Measurements from ENCODE around the gene EGR2. TPM values are rescaled to one million over a fixed set of nuclear protein-coding genes. Genes with fewer than 3 reads are reported as not detected.

Gene EGR2
- 1 to 10 TPM in 2 of 4 donors, under 1 TPM in 2; 0.45 to 5.4 (median 0.88) TPM for polyA plus RNA-seq
- long read RNA-seq, donor 1, partial matches to known transcripts: 0 of 4 reads
- long read RNA-seq, donor 1, other reads (novel, unspliced or antisense): 0 of 4 reads
- long read RNA-seq, donor 2: 0 reads
- long read RNA-seq, donor 3: 0 reads
- long read RNA-seq, donor 4, partial matches to known transcripts: 0 of 1 reads
- long read RNA-seq, donor 4, other reads (novel, unspliced or antisense): 0 of 1 reads
- long read RNA-seq, donor 5, partial matches to known transcripts: 0 of 1 reads
- long read RNA-seq, donor 5, other reads (novel, unspliced or antisense): 0 of 1 reads
- long read RNA-seq, donor 6, partial matches to known transcripts: 0 of 1 reads
- long read RNA-seq, donor 6, other reads (novel, unspliced or antisense): 0 of 1 reads
- long read RNA-seq, donor 7: 0 reads
- long read RNA-seq, donor 8: 0 reads
- long read RNA-seq, donor 9: 0 reads
- long read RNA-seq, donor 10, partial matches to known transcripts: 0 of 2 reads
- long read RNA-seq, donor 10, other reads (novel, unspliced or antisense): 0 of 2 reads

DNA sequence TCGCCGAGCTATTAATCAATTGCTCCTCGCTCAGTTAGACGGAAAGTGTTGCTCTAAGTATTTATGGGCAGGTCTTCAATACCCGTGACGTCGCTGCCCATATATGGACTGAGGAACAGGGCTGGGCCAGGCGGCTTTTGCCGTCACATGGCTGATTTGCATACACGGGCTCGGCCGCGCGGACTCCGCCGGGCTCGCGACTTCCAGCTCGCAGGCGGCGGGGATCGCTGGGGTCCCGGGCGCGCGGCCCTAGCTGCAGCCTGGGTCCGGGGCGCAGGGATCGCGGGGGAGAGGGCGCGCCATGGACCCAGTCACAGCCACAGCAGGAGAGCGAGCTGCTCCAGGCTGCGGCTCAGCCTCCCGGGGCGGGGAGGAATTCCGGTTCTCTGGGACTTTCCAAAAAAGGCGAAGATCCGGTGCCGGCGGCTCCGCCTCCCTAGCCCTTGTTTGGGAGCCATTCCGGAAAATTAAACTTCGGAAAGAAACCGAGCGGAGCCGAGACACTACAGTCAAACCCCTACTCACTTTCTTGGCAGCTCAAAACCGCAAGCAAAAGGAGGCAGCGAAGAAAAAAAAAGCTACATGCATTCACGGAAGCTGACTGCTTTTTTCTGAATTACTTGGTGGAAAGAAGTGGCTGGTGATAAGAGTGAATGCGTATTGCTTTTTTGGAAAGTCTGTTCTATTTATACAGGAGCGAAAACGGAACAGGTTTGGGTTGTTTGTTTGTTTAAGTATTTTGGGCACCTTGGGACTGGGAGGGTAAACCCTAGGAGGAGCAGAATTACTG lies at the start of gene EGR2:
TSS of gene EGR2 (minus strand) at position 36 of the 790 bp plus-strand sequence. CDS start 337 bp downstream, outside the sequence.
- Histone ChIP-seq H3K27me3 (ENCODE audit: control insufficient read depth in 3 of 3, insufficient read depth in 3 of 3, low read length in 3 of 3) (peaks cover 0 to 71% (median 8%) of the 10 kb centered on the region in 3 donors), H3K4me1 (ENCODE audit: control insufficient read depth in 3 of 3, insufficient read depth in 2 of 3, low read depth in 1 of 3, low read length in 2 of 3) (peaks cover 8 to 26% (median 13%) of the 10 kb centered on the region in 3 donors), H3K36me3 (ENCODE audit: control insufficient read depth in 3 of 3, insufficient read depth in 2 of 3, low read depth in 1 of 3, low read length in 3 of 3) (peaks cover 0 to 3% (median 0%) of the 10 kb centered on the region in 3 donors), H3K4me3 (ENCODE audit: low read depth in 1 of 3, low read length in 3 of 3) (peak within 1 kb of the TSS; percentile 68 to 79 (median 75)), H3K27ac (ENCODE audit: low read depth in 1 of 3, low read length in 2 of 3) (peak within 1 kb of the TSS; percentile 81 to 90 (median 85)), H3K9me3 (ENCODE audit: control insufficient read depth in 2 of 2, insufficient read depth in 1 of 2, low read depth in 1 of 2, low read length in 1 of 2) (no peaks in the 10 kb centered on the region)
- DNase-seq (peak; percentile 97 to 98), FAIRE-seq (no peak)
- 0 to 1% (median 0%) methylated on average over 32 to 53 of the region's 53 CpGs for WGBS, 3 donors

- no peak for FAIRE-seq
- 97 to 100% (median 99%) methylated on average over 1 of the region's 1 CpG for WGBS, 3 donors
Observed at GRCh38 chr10:62862447-62862846, 46.3 kb upstream of the EGR2 start.

DNA sequence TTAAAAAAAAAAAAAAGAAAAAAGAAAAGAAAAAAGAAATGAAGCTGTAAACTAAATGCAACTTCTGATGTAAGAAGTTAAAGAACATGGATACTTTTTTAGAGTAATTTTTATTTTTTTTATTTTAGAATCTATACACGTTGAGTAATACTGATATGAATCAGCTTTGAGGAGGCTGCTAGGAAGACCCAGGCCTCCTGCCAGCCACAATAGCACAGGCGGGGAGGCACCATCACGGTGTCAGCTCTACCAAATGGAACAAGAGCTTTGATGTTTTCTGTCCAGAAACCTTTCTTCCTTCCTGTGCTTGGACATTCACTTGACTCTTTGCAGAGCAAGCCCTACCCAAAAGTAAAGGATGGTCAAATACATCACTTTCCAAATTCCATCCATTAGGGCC lies 45.3 kb upstream of the EGR2 start:
- WGBS, 3 donors: 54 to 59% (median 59%) methylated on average over 3 of the region's 3 CpGs
- no peaks in the 10 kb centered on the region for H3K36me3 ChIP-seq (ENCODE audit: control insufficient read depth in 3 of 3, insufficient read depth in 2 of 3, low read depth in 1 of 3, low read length in 3 of 3)
- peaks cover 0 to 2% (median 0%) of the 10 kb centered on the region in 3 donors for H3K4me1 ChIP-seq (ENCODE audit: control insufficient read depth in 3 of 3, insufficient read depth in 2 of 3, low read depth in 1 of 3, low read length in 2 of 3)
- DNase-seq (no peak), FAIRE-seq (no peak)
- H3K4me3 ChIP-seq (ENCODE audit: low read depth in 1 of 3, low read length in 3 of 3): no peak overlapping the region
- H3K9me3 ChIP-seq (ENCODE audit: control insufficient read depth in 2 of 2, insufficient read depth in 1 of 2, low read depth in 1 of 2, low read length in 1 of 2): no peaks in the 10 kb centered on the region
- H3K27me3 ChIP-seq (ENCODE audit: control insufficient read depth in 3 of 3, insufficient read depth in 3 of 3, low read length in 3 of 3): no peaks in the 10 kb centered on the region
- no peak overlapping the region for H3K27ac ChIP-seq (ENCODE audit: low read depth in 1 of 3, low read length in 2 of 3)

More at GRCh38 chr10:62862447-62862846, 46.3 kb upstream of the EGR2 start:
- H3K36me3 ChIP-seq (ENCODE audit: control insufficient read depth in 3 of 3, insufficient read depth in 2 of 3, low read depth in 1 of 3, low read length in 3 of 3): no peaks in the 10 kb centered on the region
- no peak for DNase-seq
- H3K27me3 ChIP-seq (ENCODE audit: control insufficient read depth in 3 of 3, insufficient read depth in 3 of 3, low read length in 3 of 3): no peaks in the 10 kb centered on the region
- H3K9me3 ChIP-seq (ENCODE audit: control insufficient read depth in 2 of 2, insufficient read depth in 1 of 2, low read depth in 1 of 2, low read length in 1 of 2): no peaks in the 10 kb centered on the region
- no peak overlapping the region for H3K4me3 ChIP-seq (ENCODE audit: low read depth in 1 of 3, low read length in 3 of 3)
- no peak overlapping the region for H3K27ac ChIP-seq (ENCODE audit: low read depth in 1 of 3, low read length in 2 of 3)
- H3K4me1 ChIP-seq (ENCODE audit: control insufficient read depth in 3 of 3, insufficient read depth in 2 of 3, low read depth in 1 of 3, low read length in 2 of 3): peaks cover 0 to 2% (median 0%) of the 10 kb centered on the region in 3 donors

- no peak for FAIRE-seq
- H3K36me3 ChIP-seq (ENCODE audit: control insufficient read depth in 3 of 3, insufficient read depth in 2 of 3, low read depth in 1 of 3, low read length in 3 of 3): no peaks in the 10 kb centered on the region
- no peaks in the 10 kb centered on the region for H3K9me3 ChIP-seq (ENCODE audit: control insufficient read depth in 2 of 2, insufficient read depth in 1 of 2, low read depth in 1 of 2, low read length in 1 of 2)
- H3K27ac ChIP-seq (ENCODE audit: low read depth in 1 of 3, low read length in 2 of 3): no peak overlapping the region
- no peak overlapping the region for H3K4me3 ChIP-seq (ENCODE audit: low read depth in 1 of 3, low read length in 3 of 3)
- peak in 1 of 2 donors; percentile 7 for DNase-seq
- H3K27me3 ChIP-seq (ENCODE audit: control insufficient read depth in 3 of 3, insufficient read depth in 3 of 3, low read length in 3 of 3): no peaks in the 10 kb centered on the region
- peaks cover 0 to 2% (median 0%) of the 10 kb centered on the region in 3 donors for H3K4me1 ChIP-seq (ENCODE audit: control insufficient read depth in 3 of 3, insufficient read depth in 2 of 3, low read depth in 1 of 3, low read length in 2 of 3)
- 8 to 25% (median 15%) methylated on average over 4 of the region's 4 CpGs for WGBS, 3 donors
Observed at GRCh38 chr10:62860946-62861345, 44.8 kb upstream of the EGR2 start.

DNA sequence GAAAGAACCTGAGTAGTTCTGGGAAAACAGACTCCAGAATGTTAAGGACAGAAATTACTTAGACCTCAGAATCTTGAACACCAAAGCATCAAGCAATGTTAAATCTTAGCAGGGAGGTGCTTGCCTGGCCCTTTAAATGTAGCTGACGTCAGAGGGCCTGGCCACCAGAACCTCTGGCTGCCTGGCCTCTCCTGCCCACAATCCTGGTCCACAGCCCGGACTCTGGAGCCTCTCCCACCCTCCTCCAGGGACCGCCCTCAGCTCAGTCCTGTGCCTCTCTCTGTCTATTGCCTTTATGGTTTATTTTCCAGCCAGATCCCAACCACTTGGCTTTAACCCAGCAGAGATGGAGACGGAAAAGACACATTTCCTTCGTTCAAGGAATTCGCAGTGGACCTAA lies 42.2 kb upstream of the EGR2 start:
- H3K36me3 ChIP-seq (ENCODE audit: control insufficient read depth in 3 of 3, insufficient read depth in 2 of 3, low read depth in 1 of 3, low read length in 3 of 3): no peaks in the 10 kb centered on the region
- peaks cover 0 to 2% (median 0%) of the 10 kb centered on the region in 3 donors for H3K4me1 ChIP-seq (ENCODE audit: control insufficient read depth in 3 of 3, insufficient read depth in 2 of 3, low read depth in 1 of 3, low read length in 2 of 3)
- no peaks in the 10 kb centered on the region for H3K27me3 ChIP-seq (ENCODE audit: control insufficient read depth in 3 of 3, insufficient read depth in 3 of 3, low read length in 3 of 3)
- H3K9me3 ChIP-seq (ENCODE audit: control insufficient read depth in 2 of 2, insufficient read depth in 1 of 2, low read depth in 1 of 2, low read length in 1 of 2): no peaks in the 10 kb centered on the region
- DNase-seq (no peak), FAIRE-seq (no peak)
- H3K27ac ChIP-seq (ENCODE audit: low read depth in 1 of 3, low read length in 2 of 3): no peak overlapping the region
- 57 to 62% (median 60%) methylated on average over 6 of the region's 6 CpGs for WGBS, 3 donors
- H3K4me3 ChIP-seq (ENCODE audit: low read depth in 1 of 3, low read length in 3 of 3): no peak overlapping the region

DNA sequence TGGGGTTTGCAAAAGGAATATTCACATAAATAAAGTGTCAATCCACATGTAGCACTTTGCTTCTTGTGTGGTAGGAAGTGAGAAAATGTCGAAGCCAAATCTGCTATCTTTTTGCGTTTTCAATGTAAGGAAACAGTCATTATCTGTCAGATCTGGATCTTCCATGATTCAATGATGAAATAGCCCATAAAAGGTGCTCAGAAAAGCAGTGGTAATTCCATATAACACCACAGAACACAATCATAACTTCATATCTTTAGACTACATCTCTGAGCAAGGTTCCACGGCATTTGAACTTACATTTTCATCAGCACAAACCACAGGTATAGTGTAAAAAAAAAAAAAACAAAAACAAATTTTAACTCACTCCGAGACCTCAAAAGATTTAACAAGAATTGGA lies 39.9 kb upstream of the EGR2 start:
- H3K9me3 ChIP-seq (ENCODE audit: control insufficient read depth in 2 of 2, insufficient read depth in 1 of 2, low read depth in 1 of 2, low read length in 1 of 2): no peaks in the 10 kb centered on the region
- H3K4me3 ChIP-seq (ENCODE audit: low read depth in 1 of 3, low read length in 3 of 3): no peak overlapping the region
- WGBS, 3 donors: 59 to 75% (median 60%) methylated on average over 4 of the region's 4 CpGs
- DNase-seq: no peak
- H3K27me3 ChIP-seq (ENCODE audit: control insufficient read depth in 3 of 3, insufficient read depth in 3 of 3, low read length in 3 of 3): no peaks in the 10 kb centered on the region
- no peak overlapping the region for H3K27ac ChIP-seq (ENCODE audit: low read depth in 1 of 3, low read length in 2 of 3)
- no peak for FAIRE-seq
- peaks cover 0 to 2% (median 0%) of the 10 kb centered on the region in 3 donors for H3K4me1 ChIP-seq (ENCODE audit: control insufficient read depth in 3 of 3, insufficient read depth in 2 of 3, low read depth in 1 of 3, low read length in 2 of 3)
- no peaks in the 10 kb centered on the region for H3K36me3 ChIP-seq (ENCODE audit: control insufficient read depth in 3 of 3, insufficient read depth in 2 of 3, low read depth in 1 of 3, low read length in 3 of 3)

DNA sequence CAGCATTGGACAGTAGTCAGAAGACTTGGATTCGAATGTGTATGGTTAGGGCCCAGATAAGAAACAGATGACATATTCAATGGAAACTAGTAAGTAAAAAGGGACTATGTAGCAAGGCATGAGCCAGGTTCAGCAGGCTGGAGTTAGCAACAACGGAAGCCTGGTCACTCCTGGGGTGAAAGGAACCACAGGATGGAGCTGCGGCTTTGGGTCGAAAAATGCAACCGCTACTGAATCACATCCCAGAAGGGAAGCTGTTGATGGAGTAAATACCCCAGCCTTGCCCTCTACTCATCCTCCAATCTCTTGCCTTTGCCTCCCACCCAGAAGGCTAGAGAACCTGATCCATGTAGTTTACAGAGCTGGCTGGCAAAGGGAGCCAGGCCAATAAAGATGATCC lies 37.5 kb upstream of the EGR2 start:
- FAIRE-seq (no peak), DNase-seq (no peak)
- no peaks in the 10 kb centered on the region for H3K4me1 ChIP-seq (ENCODE audit: control insufficient read depth in 3 of 3, insufficient read depth in 2 of 3, low read depth in 1 of 3, low read length in 2 of 3)
- H3K36me3 ChIP-seq (ENCODE audit: control insufficient read depth in 3 of 3, insufficient read depth in 2 of 3, low read depth in 1 of 3, low read length in 3 of 3): no peaks in the 10 kb centered on the region
- no peaks in the 10 kb centered on the region for H3K9me3 ChIP-seq (ENCODE audit: control insufficient read depth in 2 of 2, insufficient read depth in 1 of 2, low read depth in 1 of 2, low read length in 1 of 2)
- WGBS, 3 donors: 68 to 85% (median 83%) methylated on average over 5 of the region's 5 CpGs
- no peak overlapping the region for H3K4me3 ChIP-seq (ENCODE audit: low read depth in 1 of 3, low read length in 3 of 3)
- no peak overlapping the region for H3K27ac ChIP-seq (ENCODE audit: low read depth in 1 of 3, low read length in 2 of 3)
- H3K27me3 ChIP-seq (ENCODE audit: control insufficient read depth in 3 of 3, insufficient read depth in 3 of 3, low read length in 3 of 3): no peaks in the 10 kb centered on the region

DNA sequence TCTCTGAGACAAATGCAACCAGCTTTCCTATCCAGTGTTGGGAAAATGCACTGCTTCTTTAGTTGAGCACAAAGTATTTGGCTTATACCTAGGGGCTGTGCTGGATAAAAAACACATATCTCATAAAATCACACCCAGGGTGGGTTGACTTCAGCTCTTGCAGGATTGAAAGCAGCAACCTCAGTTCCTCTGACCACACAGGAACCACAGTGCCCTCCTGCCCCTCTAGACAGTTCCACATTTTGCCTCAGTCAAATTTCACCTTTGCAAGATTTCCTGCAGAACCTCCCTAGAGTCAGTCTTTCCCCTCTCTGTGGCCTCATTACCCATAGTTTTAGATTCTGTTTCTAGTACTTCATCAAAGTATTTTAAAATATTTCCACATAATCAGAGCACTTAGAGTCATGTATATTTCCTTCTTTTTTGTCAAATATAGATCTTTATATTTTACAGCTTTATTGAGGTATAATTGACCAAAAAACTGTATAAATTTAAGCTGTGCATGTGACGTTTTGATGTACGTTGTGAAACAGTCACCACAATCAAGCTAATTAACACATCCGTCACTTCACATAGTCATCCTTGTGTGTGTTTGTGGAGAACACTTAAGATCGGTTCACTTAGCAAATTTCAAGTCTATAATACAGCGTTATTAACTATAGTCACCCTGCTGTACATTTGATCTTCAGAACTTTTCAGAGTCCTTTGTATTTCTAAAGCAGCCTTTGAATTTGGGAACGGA lies 37.0 kb upstream of the EGR2 start:
- Histone ChIP-seq H3K27ac (ENCODE audit: low read depth in 1 of 3, low read length in 2 of 3) (no peak overlapping the region), H3K27me3 (ENCODE audit: control insufficient read depth in 3 of 3, insufficient read depth in 3 of 3, low read length in 3 of 3) (no peaks in the 10 kb centered on the region), H3K4me3 (ENCODE audit: low read depth in 1 of 3, low read length in 3 of 3) (no peak overlapping the region), H3K9me3 (ENCODE audit: control insufficient read depth in 2 of 2, insufficient read depth in 1 of 2, low read depth in 1 of 2, low read length in 1 of 2) (no peaks in the 10 kb centered on the region), H3K36me3 (ENCODE audit: control insufficient read depth in 3 of 3, insufficient read depth in 2 of 3, low read depth in 1 of 3, low read length in 3 of 3) (no peaks in the 10 kb centered on the region), H3K4me1 (ENCODE audit: control insufficient read depth in 3 of 3, insufficient read depth in 2 of 3, low read depth in 1 of 3, low read length in 2 of 3) (no peaks in the 10 kb centered on the region)
- no peak for FAIRE-seq
- no peak for DNase-seq
- WGBS, 3 donors: 55 to 81% (median 60%) methylated on average over 6 of the region's 6 CpGs
